GM18502 (cell line): ENCODE results near the gene ZNF711.
"Not testable (repeated sequence)": the region's sequence is repeated elsewhere in the genome, so short reads cannot be mapped to it uniquely, and the experiment has no call there.

Experiments
- ATAC-seq: cut with Tn5 transposase; IDR thresholded peaks from one replicate; pipeline ENCODE4 v1.9.1; 2021; ENCODE audit warnings: mild to moderate bottlenecking; ENCODE audit not compliant: unreplicated experiment, poor library complexity

The ZNF711 gene

GRCh38 chrX:85243761-85244449 is at the start of gene ZNF711, which contains the start of gene SATL1:
ZNF711 (plus strand) TSS chrX:85243991; CDS start chrX:85247573, 3,582 bp downstream.
SATL1 (minus strand) TSS chrX:85243779; CDS start chrX:85108968, 134,811 bp downstream.
- ATAC-seq: peak; percentile 68

- ATAC-seq: no peak
These were observed 47.5 kb upstream of the ZNF711 start for GRCh38 chrX:85196319-85196718.

GRCh38 chrX:85203461-85203970 is 40.3 kb upstream of the ZNF711 start:
- ATAC-seq: no peak

- no peak for ATAC-seq
These were observed 29.8 kb upstream of the ZNF711 start for GRCh38 chrX:85213792-85214530.

GRCh38 chrX:85215946-85216345 is 27.8 kb upstream of the ZNF711 start:
- no peak for ATAC-seq

- peak; percentile 53 for ATAC-seq
These were observed 22.4 kb upstream of the ZNF711 start for GRCh38 chrX:85221361-85221760.

GRCh38 chrX:85223359-85223758 is 20.4 kb upstream of the ZNF711 start:
- ATAC-seq: no peak

- ATAC-seq: no peak
These were observed 636 bp upstream of the ZNF711 start for GRCh38 chrX:85243155-85243554.

- peak; percentile 48 for ATAC-seq
These were observed 840 bp downstream of the ZNF711 start for GRCh38 chrX:85244450-85245211.

GRCh38 chrX:85285286-85285685 is 41.5 kb downstream of the ZNF711 start:
- not testable (repeated sequence) for ATAC-seq

- ATAC-seq: no peak
These were observed 45.4 kb downstream of the ZNF711 start for GRCh38 chrX:85288992-85289723.

GRCh38 chrX:85303544-85303943 is 59.8 kb downstream of the ZNF711 start:
- peak; percentile 71 for ATAC-seq

- peak; percentile 64 for ATAC-seq
These were observed 65.9 kb downstream of the ZNF711 start for GRCh38 chrX:85309717-85310116.

- ATAC-seq: not testable (repeated sequence)
These were observed 67.6 kb downstream of the ZNF711 start for GRCh38 chrX:85311348-85311747.
